Stromal cell of bone marrow (primary cell): ENCODE data around the gene FCRL2.
"Not testable (repeated sequence)": the region's sequence is repeated elsewhere in the genome, so short reads cannot be mapped to it uniquely, and the experiment has no call there.

Source experiments
- DNase-seq: peaks from one replicate; pipeline ENCODE4 v3.0.0-alpha.2; 2012; ENCODE audit warnings: low read depth

Gene FCRL2

DNA sequence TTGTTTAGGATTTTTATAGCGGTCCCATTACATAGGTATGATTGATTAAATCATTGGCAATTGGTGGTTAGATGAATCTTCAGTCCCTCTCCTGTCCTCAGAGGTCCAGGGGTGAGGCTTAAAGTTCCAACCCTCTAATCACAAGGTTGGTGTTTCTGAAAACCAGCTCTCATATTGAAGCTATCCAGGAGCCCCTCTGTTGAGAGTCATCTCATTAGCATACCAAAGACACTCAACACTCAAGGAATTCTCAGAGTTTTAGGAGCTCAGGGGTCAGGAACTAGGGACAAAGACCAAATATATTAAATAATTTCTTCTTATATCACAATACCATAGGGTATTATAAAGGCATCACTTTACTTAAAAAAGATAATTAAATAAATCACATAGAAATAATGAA is 23.3 kb downstream of the FCRL2 start:
- no peak for DNase-seq

DNA sequence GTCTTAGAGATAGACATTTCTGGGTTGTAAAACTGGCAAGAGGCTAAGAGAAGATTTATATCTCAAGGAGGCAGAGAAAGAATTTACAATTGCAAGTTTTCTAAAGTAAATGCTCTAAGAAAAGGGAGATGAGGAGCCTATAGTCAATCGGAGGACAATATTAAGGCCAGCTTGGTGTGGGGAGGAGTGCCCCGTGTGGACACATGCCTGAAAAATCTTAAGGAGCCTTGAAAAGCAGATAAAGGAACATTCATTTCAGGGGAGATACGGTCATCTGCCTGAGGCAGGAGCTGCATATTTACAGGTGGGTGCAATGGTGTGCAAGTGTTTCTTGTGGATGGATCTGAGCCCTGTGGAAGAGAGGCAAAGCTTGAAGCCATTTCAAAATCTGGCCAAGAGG is 25.6 kb downstream of the FCRL2 start:
- DNase-seq, result no peak

DNA sequence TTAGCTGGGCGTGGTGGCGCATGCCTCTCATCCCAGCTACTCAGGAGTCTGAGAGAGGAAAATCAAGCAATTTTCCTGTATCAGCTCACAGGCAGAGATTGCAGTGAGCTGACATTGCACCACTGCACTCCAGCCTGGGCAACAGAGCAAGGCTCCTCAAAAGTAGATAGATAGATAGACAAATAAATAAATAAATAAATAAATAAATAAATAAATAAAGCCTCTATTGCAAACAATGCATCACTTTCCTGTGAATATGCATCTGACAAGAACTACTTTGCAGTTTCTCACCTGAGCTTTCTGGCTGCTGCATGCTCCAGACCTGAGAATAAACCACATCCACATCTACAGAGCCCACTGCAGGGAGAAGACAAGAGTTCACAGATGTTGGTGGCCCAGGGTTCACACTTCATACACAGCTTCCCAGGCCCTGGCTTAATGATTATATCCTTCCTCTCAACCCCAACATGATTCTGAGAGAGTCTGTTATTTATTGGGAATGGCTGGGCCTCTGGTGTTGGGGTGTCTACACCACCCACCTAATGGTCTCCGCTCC is 28.6 kb downstream of the FCRL2 start:
- no peak for DNase-seq

DNA sequence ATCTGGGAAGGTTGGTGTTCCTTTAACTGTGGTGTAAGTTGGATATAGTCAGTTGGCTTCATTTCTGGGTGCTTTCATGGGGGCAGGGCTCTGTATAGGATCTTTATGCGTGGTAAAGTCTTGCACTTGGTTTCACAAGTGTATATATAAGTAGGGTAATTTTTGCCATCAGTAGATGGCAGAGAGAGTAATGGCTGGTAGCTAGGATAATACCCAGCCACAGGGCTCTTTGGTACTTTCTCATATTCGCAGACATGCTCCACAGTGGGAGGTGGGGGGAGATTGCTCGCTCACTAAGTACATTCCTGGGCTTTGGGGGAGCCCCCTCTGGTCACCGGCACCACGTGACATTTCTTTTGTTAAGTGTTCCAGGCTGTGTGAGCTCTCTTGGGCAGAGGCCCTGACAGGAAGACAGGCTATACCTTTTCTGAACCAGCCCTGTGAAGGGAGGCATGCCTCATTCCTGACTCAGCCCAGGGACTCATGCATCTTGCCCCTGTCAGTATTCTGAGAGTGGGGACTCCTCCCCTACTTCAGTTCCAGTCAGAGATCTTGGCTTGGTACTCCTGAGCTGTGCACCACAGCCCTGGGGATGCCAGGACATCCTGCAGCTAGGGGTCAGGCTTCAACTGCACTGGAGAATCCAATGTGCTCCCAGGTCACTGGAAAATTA is 37.6 kb downstream of the FCRL2 start:
- DNase-seq, result no peak

DNA sequence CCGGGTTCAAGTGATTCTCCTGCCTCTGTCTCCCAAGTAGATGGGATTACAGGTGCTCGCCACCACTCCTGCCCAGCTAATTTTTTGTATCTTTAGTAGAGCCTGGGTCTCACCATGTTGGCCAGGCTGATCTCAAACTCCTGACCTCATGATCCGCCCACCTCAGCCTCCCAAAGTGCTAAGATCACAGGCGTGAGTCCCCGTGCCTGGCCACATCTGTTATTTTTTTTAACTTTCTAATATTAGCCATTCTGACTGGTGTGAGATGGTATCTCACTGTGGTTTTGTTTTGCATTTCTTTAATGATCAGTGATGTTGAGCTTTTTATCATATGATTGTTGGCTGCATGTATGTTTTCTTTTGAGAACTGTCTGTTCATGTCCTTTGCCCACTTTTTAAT is 40.9 kb downstream of the FCRL2 start:
- not testable (repeated sequence) for DNase-seq

DNA sequence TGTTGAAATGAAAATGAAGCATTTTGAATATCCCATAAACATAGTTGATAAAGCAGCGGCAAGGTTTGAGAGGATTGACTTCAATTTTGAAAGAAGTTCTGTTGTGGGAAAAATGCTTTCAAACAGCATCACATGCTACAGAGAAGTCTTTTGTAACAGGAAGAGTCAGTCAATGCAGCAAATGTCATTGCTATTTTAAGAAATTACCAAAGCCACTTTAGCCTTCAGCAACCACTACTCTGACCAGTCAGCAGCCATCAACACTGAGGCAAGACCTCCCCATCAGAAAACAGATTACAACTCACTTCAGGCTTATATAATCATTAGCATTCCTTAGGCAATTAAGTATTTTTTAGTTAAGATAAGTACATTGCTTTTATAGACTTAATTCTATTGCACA is 42.6 kb downstream of the FCRL2 start:
- no peak for DNase-seq

DNA sequence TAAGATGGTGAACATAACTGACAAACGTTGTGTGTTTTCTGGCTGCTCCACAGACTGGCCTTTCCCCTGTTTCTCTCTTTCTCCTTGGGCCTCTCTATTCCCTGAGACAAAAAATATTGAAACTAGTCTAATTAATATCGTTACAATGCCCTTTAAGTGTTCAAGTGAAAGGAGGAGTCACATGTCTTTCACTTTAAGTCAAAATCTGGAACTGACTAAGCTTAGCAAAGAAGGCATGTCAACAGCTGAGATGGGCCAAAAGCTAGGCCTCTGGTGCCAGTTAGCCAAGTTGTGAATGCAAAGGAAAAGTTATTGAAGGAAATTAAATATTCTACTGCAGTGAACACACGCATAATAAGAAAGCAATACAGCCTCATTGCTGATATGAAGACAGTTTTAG is 44.2 kb downstream of the FCRL2 start:
- no peak for DNase-seq

DNA sequence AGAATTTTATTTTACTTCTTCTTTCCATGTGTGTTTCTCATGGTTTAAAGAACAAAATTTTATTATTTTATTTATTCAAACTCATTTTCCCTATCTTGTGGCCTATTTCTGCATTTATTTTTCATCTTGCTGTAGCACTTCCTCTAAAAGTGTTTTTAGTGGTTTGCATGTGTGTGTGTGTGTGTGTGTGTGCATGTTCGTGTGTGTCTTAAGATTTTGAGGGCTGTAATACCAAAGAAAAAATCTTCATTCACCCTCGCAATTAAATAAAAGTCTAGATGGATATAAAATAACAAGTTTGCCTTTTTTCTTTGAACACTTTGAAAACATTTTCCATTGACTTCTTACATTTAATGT is 51.7 kb downstream of the FCRL2 start:
- DNase-seq, result no peak

DNA sequence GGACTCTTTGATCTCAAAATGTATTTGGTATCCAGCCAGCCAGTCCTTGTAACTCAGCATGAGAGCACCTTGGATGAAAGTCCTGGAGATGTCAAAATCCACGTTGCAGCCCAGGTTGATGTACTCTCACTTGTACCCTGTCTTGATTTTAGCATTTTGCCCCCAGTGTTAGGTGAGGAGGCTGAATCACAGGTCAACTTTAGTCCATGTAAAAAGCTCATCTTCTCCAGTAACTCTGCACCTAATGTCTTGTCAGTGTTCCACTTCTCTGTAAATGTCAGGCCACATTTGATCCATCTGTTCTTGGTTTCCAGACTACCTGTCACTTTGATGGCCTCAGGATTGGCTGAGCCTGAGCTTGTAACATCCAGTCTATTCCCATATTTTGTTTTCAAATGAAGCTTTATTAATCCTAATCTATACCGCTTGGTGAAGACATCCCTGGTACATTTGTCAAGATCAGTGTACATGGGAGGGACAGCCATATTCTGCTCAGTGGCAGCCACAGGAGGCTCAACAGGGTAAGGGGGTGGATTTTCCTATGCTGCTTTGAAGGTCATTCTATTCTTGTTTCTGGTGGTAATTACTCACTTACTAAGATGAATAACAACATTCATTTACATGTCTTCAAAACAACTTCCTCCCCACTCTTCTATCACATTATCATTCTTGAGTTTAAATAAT is 52.3 kb downstream of the FCRL2 start:
- no peak for DNase-seq

DNA sequence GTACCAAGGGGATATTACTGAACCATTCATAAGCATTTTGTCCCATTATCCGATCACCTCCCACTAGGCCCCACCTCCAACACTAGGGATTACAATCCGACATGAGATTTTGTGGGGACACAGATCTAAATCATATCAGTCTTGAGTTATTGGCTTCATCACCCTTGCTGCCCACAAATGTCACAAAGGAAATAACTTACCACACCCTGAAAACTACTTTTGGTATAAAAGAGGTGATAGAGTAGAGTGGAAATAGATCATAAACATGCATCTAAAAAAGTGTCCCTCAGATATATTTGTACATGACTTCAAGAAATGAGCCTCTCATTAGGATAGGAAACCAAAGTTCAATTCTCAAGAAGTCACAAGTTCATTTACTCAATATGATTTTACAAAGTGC is 53.8 kb downstream of the FCRL2 start:
- DNase-seq, result no peak

DNA sequence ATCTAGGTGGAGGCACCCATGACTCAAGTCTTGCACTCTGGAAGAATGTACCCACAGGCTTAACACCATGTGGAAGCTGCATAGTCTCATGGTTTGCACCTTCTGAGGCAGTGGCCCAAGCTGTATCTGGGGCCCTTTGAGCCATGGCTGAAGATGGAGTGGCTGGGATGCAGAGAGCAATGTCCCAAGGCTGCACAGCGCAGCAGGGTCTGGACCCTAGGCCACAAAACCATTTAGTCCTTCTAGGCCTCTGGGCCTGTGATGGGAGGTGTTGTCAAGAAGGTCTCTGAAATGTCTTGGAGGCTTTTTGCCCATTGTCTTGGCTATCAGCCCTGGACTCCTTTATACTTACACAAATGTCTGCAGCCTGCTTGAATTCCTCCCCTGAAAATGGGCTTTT is 54.9 kb downstream of the FCRL2 start:
- DNase-seq, result no peak

DNA sequence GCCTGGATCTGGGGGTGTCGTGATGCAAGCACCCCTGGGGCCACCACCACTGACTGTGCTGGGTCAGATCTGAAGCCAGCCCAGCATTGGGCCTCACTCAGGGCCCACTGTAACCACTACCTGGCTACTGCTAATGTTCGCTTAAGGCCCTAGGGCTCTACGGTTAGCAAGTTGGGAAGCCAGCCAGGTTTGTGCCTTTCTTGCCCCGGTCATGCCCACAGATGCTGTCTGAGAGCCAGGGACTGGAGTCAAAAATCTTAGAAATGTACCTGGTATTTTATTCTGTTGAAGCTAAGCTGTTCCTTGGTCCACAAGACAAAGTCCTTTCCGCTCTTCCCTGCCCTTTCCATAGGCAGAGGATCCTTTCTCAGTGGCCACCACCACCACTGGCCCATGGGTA is 61.2 kb downstream of the FCRL2 start:
- no peak for DNase-seq

DNA sequence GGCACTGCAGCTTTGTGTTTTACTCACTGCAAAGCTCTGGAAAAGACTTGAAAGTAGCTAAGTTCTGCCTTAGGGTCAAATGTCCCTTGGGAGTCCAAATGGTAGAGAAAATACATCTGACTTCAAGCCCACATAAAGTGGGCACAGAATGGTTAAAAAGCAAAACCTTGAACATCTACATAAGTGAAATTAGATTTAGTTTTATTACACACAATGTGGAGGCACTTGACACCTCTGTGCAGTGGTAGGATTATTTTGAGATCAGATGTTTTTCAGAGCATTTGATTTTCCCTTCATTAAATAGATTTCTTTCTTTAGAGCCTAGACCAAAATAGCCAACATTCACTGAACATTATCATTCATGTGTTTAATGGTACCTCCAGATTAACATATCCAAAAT is 65.1 kb downstream of the FCRL2 start:
- DNase-seq, result no peak

DNA sequence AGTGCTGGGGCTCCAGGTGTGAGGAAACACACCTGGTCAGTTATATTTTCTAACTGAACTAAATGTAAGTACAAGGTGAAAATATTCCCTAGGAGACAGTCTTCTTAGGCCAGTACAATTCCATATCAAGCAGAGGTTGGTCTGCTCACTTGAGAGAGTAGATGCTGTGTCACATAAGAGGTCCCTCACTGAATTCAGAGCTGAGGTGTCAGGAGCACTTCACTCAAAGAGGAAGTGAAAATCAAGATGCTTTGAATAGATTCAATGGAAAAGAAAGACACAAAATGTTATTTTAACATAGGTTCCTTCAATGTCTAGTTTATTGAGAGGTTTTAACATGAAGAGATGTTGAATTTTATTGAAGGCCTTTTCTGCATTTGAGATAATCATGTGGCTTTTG is 72.1 kb downstream of the FCRL2 start:
- no peak for DNase-seq

DNA sequence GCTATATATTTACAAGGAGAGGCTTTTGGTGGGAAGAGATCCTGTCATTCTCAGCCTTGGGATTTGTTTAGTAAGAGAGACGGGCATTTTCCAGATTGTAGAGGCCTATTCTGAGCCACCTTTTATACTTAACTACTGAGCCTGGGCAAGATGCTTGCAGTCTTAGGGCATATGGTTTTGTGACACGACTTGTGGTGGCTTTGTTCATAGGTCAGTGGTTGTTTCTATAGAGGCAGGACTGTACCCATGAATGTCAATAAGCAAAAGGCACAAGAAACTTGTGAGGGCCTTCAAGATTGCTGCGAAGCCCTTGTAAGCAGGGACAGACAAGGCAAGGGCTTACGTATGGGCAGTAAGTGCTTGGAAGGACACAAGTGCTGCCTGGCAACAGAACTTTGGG is 73.0 kb downstream of the FCRL2 start:
- no peak for DNase-seq

DNA sequence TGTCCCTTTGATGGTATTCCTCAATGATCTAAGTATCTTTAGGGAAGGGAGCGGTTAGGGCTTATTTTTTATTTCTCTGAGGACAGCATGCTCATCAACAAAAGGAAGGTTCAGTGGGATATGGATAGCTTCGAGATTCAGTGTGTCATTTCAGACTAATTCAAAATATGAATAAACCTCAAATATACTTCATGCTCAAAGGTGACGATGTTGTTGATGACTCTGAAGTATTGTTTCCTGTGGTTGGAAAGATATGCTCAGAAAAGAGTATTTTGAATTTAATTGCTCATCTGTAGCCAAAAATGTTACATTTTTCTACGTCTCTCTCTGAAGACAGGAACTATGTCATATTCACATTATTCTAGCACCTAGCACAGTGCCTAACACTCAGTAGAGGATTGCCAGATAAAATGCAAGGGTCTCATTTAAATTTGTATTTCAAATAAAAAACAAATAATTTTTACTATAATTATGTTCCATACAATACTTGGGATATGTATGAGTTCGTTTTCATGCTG is 74.6 kb downstream of the FCRL2 start:
- no peak for DNase-seq

DNA sequence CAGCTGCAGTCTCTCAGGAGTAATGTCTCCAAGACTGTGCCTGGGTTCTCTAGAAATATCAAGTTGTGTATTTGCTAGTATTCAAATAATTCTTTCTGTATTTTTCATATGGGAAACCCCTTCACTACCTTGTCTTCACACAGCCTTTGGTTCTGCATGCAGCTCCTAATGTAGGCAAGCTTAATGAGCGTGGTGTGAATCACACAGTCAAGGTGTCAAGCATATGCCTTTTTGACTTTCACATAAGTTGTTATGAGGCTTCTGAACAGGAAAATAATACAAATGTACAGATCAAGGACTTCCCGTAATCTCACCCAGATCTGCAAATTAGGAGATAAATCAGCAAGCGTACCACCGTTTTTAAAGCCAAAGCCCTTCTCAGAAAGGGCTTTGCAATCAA is 76.2 kb downstream of the FCRL2 start, which contains the start of gene FCRL3:
Gene FCRL3 (minus strand): TSS at position 38 of the 400 bp plus-strand sequence. CDS start 280 bp downstream, outside the sequence.
- DNase-seq, result no peak

DNA sequence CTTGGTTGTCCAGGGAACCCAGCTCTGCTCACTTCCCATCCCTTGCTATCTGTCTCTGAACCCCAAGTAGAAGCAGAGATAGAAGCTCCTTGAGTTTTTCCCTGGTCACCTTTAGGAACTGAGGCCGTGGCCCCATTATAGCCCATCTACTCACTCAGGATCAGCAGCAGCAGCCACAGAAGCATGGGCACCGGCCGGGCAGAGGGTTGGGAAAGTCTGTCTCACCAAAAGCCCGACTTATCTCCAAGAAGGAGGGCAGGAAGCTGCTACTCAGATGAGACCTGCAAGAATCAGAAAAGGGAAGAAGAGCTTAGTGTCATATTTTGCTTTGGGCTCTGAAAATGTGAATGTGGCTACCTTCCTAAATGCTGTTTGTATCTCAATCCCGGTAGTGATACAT is 76.6 kb downstream of the FCRL2 start:
- no peak for DNase-seq

DNA sequence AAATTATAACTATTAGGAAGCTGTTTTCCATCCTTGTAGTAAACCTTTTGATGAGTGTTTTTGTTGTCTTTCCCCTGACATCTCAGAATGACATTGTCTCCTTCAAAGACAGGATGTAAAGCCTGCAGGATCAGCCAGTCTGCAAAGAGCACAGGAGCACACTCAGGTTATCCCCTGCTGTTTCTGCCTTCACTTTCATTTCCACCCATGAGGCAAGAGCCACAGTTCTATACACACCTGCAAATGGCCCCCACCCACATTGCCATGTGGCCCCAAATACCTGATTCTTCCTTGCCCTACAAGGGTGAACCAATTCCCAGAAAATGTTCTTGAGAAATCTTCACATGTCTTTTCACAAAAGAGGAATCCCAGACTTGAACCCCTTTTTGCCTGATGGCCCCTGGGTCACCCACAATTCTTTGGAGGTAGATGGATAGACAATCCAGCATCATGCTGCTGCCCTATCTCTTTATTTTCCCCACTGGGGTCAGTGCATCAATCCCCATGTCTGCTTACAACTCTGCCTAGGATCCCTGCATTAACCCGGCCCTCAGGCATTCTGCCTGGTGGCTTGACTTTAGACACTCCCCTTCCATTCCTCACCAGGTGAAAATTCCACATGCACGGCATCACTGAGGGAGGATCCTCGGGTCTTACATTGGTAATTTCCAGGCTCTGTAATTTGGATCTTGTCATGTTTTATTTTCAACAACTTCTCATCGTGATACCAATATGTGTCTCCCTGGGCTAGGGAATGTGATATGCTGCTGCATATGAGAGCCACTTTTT is 79.0 kb downstream of the FCRL2 start:
- DNase-seq, result no peak

DNA sequence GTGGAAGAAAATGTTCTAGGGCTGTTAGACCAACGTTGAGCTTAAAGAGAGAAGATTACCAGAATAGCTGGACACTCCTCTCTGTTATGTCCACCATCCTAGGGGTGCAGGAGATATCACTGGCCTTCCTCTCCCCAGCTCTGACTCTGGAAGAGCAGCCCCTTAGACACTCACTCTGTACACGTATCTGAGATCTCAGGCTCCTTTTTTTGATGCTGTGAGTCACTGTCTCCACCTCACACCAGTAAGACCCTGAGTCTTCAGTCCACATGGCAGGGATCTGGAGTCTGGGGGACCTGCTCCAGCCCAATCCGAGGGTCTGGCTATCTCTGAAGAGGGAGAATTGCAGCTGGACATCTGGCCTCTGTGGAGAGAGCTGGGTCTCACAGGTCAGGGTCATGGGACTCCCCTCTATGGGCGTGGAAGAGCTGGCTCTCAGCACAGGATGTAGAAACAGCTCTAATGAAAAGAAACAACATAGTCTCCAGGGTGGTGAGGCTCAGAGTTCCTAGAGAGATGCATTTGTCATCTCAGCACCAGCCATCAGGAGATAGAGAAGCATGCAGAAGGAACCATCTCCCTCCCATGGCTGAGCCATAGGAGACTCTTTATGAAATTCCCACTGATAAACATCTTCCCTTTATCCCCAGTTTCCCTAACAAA is 79.8 kb downstream of the FCRL2 start:
- no peak for DNase-seq
